ELR (cell line): ENCODE measurements around the gene TTPAL.
"Not testable (repeated sequence)": the region's sequence is repeated elsewhere in the genome, so short reads cannot be mapped to it uniquely, and the experiment has no call there.

Experiments used
- DNase-seq: peaks from one replicate; pipeline ENCODE4 v3.0.0-alpha.2; 2015; ENCODE audit warnings: low read depth

The TTPAL gene

DNA sequence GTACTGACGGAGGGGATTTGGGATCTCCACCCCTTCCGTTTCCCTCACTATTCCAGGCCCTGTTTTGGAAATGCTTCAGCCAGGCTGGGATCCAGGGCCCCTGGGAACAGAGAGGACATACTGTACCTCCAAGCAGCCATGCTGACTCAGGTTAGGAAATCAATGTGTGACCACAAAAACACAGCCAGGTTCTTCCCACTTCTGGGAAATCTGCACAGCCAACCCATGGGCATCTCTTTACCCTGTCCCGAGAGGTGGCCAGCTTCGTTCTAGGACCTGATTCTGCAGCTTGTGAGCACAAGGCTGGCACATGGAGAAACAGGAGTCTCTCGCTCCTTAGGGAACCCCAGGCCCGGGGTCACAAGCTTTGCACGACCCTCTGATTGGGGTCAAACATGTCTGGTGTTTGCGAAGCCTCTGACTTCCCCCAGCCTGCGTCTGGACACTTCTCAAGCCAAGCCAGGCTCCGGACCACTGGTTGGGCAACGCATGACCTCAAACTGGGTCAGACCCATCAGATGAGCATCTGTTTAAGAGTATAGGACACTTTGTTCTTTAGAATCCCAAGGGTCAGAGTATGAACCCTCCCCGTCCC is 8.3 kb upstream of the TTPAL start:
- no peak for DNase-seq

DNA sequence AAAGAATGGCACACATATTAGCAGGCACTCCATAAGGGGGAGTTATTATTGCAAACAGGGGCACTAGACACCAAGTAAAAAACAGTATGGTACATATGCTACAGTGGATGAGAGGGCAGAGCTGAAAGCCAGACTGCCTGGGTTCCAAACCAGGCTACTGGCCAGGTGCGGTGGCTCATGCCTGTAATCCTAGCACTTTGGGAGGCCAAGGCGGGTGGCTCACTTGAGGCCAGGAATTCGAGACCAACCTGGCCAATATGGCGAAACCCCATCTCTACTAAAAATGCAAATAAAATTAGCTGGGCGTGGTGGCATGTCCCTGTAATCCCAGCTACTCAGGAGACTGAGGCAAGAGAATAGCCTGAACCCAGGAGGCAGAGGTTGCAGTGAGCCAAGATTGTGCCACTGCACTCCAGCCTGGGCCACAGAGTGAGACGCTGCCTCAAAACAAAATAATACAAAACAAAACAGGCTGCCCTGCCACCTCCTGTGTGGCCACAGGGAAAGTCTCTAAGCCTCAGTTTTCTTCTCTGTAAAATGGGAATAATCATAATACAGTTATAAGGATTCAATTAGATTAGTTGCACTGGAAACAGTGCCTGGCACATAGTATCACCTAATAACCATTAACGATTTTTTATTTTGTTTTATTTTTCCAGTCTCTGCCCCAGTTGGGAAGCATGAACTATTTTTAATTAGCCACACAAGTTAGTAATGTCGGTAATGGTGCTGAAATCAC is 7.5 kb upstream of the TTPAL start:
- no peak for DNase-seq

DNA sequence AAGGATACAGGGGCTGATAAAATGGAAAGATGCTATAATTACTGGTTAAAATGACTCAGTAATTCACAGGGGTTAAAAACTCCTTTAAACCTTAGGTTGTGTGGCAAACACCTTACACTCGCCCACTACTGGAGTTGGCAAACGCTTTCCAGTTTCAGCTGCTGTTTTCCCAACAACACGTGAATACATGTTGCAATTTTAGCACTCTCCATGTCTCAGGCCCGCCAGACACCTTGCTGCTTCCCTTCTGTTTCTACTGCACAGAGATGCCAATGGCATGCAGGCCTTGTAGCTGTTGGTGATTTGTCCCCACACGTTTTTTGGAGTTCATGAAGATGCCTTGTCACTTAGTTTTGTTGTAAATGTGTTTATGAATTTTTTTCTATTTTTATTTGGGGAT is 5.3 kb upstream of the TTPAL start:
- no peak for DNase-seq

DNA sequence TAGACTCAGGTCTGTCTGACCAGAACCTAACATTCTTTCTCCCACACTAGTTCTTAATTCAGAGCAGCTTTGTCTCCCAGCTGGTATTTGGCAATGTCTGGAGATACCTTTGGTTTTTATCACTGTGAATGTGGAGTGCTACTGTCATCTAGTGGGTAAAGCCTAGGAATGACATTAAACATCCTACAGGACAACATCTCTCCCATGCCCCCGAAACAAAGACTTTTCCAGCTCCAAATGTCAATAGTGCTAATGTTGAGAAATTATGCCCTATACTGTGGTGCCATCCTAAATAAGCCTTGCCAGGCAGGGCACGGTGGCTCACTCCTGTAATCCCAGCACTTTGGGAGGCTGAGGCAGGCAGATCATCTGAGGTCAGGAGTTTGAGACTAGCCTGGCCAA is 4.2 kb upstream of the TTPAL start:
- DNase-seq: peak; percentile 51

DNA sequence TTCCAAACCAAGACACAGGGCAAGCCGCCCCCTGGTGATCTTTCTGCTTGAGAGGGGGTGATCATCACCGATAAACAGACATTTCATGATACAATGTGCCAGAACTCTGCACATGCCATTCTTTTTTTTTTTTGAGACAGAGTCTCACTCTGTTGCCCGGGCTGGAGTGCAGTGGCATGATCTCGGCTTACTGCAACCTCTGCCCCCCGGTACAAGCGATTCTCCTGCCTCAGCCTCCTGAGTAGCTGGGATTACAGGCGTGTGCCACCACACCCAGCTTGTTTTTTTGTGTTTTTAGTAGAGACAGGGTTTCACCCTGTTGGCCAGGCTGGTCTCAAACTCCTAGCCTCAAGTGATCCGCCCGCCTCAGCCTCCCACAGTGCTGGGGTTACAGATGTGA is 3.4 kb upstream of the TTPAL start:
- not testable (repeated sequence) for DNase-seq

DNA sequence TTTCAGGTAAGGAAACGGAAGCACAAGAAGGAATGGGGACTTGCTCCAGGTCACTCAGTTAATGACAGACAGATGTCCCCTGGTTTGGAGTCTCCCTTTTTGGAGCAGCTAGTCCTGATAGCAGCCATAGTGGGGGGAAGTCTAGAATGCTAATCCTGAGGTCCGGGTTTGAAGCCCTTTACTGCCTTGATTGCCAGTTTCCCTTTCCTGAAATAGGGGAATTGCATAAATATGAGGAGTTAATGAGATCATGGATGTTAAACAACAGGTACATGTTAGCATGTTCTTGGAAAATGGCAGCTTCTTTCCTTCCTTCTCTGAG is 341 bp upstream of the TTPAL start:
- no peak for DNase-seq

DNA sequence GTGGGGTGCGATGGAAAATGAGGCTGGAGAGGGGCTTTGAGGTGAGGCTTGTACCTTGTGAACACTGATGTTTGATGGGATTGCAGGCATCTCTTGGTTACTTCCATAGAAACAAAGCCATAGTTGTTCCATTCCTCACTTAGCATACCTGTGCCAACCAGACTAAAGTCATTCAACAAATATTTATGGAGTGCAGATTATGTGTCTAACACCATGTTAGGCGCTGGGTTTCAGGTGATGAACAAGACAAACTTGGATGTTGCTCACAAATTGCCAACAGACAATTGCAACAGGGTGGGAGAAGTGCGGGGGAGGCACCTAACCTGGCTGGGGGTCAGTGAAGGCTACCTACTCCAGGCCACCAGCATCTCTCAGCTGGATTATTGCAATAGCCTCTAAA is 1.5 kb downstream of the TTPAL start:
- peak; percentile 22 for DNase-seq

DNA sequence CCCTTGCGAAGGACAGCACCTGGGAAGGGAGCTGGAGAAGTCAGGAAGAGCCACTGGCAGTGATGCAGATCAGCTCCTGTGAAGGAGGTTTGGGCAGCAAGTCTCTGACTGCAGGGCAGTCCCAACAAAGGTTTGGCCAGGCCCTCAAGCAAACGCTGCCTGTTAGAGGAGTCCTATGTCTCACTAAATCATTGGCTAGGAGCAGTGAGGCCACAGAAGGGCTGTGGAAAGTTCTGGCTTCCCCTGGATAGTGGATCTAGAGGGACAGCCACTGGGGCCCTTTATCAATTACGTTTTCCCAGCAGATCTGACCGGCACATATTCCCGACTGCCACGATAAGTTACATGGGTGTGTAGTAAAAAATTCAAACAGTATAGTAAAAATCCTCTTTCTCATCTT is 2.5 kb downstream of the TTPAL start:
- DNase-seq: no peak

DNA sequence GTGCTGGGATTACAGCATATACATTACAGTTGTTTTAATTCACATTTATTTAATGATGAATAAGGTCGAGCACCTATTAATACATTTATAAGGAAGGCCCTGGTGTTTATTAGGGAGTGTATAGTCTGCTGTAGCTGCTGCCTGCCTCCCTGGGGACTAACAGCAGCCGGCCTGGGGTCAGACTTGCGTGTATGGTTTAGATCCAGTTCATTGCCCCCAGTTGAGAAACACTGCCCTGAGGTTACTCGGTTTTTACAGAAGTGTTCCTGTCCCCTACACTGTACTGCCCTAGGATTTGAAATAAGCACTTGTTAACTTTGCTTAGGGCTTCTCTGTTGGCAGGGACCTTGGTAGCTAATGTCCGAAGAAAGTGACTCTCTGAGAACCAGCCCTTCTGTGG is 4.0 kb downstream of the TTPAL start:
- DNase-seq: no peak

DNA sequence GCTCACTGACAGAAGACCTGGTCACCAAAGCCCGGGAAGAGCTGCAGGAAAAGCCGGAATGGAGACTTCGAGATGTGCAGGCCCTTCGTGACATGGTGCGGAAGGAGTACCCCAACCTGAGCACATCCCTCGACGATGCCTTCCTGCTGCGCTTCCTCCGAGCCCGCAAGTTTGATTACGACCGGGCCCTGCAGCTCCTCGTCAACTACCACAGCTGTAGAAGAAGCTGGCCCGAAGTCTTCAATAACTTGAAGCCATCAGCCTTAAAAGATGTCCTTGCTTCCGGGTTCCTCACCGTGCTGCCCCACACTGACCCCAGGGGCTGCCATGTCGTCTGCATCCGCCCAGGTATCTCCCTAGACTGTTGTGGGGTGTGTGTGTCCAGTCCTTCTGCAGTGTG is 4.4 kb downstream of the TTPAL start:
- DNase-seq: no peak

DNA sequence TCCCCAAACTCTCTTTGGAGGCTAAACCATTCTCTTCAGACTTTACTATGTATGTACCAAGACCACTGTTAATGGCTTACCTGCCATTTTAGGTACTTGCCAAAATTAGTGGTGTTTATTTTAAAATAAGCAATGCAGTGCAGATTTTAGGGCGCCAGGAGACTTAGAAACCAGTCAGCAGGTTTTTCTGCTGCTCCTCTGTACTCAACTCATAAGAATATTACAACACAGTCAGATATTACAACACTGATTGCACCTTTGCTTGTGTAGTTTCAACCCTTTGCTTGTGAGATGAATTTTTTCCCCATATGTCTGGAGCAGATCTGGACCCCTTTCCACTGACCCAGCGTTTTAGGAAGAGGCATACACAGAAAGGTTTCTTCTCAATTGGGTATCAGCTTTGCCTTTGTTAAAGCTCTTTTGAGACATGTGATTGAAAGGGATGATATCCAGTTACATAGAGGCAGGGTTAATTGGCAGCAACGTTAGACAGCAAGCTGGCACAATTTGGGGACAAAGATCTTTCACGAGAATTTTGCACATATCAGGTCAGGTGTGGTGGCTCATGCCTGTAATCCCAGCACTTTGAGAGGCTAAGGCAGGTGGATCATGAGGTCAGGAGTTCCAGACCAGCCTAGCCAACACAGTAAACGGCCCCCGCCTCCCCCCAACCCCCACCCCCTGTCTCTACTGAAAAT is 6.2 kb downstream of the TTPAL start:
- no peak for DNase-seq

DNA sequence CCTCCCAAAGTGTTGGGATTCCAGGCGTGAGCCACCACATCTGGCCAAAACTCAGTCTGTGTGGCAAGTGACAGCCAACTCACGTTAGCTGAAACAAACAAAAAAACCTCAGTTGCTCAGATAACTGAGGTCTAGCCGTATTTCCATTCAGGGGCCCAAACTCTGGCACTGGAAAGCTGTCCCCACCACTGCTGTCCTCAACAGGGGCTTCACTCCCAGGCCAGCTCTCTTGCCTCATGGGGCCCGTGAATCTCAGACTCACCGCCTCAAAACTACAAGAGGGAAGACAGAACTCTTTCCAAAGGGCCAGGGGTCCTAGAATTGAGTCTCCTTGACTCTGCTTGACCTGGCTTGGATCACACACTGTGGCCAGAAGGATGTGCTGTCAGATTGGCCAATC is 7.4 kb downstream of the TTPAL start:
- no peak for DNase-seq

DNA sequence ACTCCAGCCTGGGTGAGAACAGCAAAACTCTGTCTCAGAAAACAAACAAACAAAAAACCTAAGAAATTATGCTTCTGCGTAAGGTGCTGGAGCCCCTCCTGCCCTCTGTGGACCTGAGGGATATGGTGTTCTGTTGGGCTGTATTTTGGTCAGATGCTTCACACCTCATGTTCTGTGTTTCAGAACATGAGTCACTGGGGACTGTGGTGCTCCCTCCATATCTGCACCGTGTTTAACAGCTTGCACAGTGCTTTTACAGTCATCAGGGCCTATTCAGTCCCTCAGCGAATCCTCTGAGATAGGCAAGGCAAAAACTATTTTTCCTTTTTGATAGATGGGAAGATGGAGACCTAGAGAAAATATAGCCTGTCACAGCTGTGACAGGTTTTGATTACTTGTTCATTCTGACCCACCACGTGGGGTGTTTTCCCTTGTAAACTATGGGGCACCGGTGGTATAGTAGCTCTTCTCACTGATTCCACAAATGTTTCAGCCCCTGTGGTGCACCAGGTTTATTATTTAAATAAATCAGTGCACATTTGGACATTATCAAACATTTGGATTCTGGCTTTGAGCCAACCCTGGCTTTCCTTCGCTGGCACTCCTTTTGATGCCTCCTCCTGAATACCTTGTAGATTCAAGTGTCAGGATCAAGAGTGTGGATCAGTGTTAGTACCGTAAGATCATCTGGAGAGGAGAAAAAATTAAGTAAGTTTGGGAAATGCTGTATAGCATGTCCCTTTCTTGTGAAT is 9.6 kb downstream of the TTPAL start:
- peak; percentile 35 for DNase-seq

DNA sequence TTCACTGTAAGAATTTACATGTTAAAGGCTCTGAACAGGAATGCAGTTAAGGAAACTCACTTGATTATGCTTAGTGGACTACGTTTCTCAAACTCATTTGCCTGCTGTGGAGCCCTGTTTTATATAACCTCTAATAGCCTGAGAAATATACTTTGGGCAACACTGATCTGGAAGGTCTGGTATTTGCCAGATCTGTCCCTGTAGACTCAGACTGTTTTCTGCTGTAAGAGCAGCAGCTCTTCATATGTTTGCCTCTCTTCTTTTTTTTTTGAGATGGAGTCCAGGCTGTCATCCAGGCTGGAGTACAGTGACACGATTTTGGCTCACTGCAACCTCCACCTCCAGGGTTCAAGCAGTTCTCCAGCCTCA is 10.1 kb downstream of the TTPAL start:
- no peak for DNase-seq

DNA sequence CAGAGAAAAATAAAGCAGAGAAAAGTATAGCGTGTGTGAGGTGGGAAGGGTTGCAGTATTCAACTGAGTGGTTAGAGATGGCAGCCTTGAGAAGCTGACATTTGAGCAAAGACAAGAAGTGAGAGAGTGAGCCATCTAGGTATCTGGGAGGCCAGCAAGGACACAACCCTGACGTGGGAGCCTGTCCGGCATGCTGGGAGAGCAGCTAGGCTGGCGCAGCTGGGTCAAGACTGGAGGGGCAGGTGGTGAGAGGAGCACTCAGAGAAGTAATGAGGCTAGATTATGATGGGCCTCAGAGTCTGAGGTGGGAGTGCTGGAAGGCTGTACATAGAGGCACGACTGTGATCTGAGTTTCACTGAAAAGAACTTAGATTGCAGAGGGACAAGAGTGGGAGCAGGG is 12.9 kb downstream of the TTPAL start:
- DNase-seq: no peak

DNA sequence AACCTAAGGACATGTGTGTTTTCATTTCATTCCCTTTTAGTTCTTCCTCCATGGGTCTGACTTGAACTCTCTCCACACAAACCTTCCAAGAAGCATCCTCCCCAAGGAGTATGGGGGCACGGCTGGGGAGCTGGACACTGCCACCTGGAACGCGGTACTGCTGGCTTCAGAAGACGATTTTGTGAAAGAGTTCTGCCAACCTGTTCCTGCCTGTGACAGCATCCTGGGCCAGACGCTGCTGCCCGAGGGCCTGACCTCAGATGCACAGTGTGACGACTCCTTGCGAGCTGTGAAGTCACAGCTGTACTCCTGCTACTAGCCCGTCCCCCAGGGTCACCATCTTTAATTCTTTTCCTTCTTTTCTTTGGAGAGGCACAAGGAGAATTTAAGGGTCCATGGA is 13.5 kb downstream of the TTPAL start:
- DNase-seq: no peak

DNA sequence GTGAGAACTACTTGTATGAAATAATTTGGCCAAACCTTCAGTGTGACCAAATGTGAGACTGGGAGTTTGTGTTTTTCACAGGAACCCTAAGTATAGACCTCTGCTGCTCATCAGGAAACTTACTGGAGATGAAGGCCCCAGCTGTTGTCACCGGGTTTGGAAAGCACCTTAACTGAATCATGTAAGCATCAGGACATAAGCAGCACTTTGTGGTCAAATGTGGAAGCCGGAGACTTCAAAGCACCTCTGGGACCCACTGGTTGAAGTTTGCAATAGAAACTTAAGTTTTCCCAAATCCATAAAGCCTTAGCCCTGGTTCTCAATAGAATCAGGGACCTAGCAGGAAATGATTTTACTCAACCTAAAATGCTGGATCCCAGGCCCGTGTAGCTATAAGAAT is 14.3 kb downstream of the TTPAL start:
- DNase-seq: no peak

DNA sequence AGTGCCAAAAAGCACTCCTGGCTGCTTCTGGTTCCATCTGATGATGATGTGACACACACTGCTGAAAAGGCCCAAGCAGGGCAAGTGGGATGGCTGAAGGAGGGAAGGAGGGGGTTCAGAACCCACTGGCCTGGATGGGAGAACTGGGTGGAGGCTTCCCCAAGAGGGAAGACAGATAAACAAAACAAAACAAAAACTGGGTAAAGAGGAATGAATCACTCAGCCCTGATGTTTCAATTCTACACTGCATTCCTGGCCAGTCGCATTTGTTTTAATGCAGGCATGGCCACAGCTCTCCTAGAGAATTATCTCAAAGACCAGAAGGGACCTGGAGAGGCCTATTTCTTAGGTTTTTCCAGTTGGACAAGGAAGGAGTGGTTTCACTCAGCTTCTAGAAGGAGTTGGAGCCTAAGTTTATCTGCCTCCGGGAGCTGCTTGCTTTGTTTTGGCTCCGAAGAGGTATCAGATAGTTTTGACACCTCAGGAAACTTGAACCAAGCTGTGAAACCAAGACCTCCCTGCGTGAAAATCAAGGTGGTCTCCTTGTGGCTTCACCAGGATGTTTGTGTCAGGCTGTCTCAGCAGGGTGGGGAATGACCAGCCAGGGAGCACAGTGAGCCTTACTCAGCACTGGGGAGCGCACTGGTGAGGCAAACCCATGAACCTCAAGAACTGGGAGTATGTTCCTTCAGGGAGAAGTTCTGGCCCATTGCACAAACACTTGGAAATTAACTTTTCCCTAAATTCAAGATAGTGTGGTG is 16.1 kb downstream of the TTPAL start:
- peak; percentile 67 for DNase-seq

DNA sequence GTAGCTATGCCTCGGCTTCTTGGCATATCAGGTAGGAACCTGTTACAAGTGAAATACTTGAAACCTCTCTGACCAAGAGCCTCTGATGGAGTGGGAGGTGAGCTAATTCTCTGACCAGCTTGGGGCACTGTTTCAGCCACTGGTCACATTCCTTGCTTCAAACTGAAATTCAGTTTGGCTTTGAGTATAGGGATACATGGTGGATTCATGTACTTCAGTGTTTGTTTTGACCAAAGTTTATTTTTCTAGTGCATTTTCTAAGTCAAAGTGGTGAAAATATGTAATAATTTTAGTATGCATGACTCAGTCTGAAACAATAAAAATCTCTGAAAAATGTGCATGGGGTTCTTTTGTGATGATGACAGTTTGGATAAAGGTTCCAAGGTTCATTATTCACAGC is 18.6 kb downstream of the TTPAL start:
- DNase-seq: peak; percentile 77

DNA sequence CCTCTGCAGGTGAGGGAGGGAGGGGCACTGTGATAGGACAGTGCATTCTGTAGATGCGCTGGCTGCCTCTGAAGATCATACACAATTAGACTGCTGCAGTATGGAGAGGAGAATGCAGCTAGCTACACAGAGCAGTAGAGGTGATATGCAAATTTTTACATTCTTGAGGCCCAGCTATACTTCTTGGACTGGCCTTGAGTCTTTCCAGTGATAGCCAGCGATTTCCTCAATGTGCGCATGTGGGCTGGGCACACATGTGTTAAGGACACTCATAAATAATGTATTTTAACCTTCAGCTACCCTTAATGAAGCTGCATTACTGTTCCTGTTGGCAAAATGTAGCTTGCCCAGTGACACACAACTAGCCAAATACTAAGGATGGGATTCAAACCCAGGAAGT is 19.0 kb downstream of the TTPAL start:
- no peak for DNase-seq

DNA sequence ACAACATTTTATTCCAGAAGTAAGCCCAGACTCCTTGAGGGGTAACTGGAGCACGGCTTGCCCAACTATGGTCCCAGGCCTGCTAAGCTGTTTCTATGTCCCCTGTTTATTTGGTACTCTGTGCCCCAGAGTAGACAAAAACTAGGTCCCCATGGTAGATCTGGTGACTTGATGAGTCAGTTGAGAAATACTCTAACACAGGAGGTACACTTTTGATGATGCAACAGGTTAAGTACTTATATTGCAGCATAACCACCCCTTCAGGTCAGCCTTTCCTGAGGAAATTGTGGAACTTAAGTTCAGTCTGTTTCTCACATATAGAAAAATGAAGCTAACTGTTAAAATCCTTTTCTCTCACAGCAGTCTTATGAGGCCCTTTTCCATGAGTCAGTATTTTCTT is 19.6 kb downstream of the TTPAL start:
- DNase-seq: peak; percentile 90

DNA sequence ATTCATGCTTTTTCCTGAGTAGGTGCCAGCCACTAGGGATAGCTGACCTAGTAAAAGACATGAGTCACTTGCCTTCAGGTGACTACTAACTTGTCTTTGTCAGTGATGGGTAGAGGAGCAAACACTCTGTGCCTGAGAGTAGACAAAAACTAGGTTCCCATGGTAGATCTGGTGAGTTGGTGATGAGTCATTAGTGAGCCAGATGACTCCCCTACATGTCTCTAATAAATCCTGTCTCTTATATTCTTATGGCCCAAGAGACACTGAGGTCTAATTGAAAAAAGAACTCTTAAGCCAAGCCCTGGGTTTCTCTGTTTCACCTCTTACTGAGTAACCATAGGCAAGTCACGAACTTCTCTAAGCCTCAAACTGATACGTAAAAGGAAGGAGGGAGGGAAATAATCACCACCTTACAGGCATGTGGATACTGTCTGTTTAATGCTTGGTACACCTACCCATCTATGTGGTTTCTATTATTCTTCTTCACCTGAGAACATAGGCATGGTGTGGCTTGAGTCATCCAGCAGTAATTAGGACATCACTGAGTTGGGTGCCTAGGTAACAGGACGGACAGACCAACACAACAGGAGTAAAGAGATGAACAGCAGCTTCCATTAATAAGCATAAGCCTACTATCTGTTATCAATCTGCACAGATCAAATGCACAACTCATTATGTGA is 20.3 kb downstream of the TTPAL start:
- DNase-seq: peak; percentile 100
